HAP-1 (cell line): ENCODE measurements around the gene HYAL3.
A peak's percentile ranks its signal among the peaks of the same experiment; 100 is the strongest.
"Not testable (repeated sequence)": the region's sequence is repeated elsewhere in the genome, so short reads cannot be mapped to it uniquely, and the experiment has no call there.

ENCODE experiments used
- DNase-seq, 2 experiments: peaks; one replicate each; pipeline ENCODE4 v3.0.0-alpha.2; 2016 to 2020; ENCODE audit warnings: low spot score in 2 of 2
- H3K27me3 ChIP-seq: fragments of 250-450 bp; sonication (Bioruptor Pico); 2 replicates; pipeline ENCODE4 v1.5.1; 2020; ENCODE audit warnings: low read depth, mild to moderate bottlenecking, moderate library complexity
- H3K36me3 ChIP-seq: fragments of 250-450 bp; sonication (Bioruptor Pico); replicated peaks from 2 replicates; pipeline ENCODE4 v1.5.1; 2020; ENCODE audit warnings: mild to moderate bottlenecking
- H3K4me1 ChIP-seq: fragments of 250-450 bp; sonication (Bioruptor Pico); 2 replicates; pipeline ENCODE4 v1.5.1; 2020; ENCODE audit warnings: mild to moderate bottlenecking
- H3K4me3 ChIP-seq: fragments of 250-450 bp; sonication (Bioruptor Pico); 2 replicates; pipeline ENCODE4 v1.5.1; 2020; ENCODE audit warnings: mild to moderate bottlenecking, moderate library complexity
- H3K9me3 ChIP-seq: fragments of 250-450 bp; sonication (Bioruptor Pico); 2 replicates; pipeline ENCODE4 v1.5.1; 2020; ENCODE audit warnings: mild to moderate bottlenecking, moderate library complexity
- in situ Hi-C: fragments of 300-500 bp; cut with MboI; formaldehyde crosslinking; loops from 3 replicates; pipeline ENCODE4 v1.14.3; 2020; ENCODE audit warnings: low sequenced_read_pairs, inconsistent platforms, mixed read lengths

The HYAL3 gene

GRCh38 chr3:50284121-50284520 is 15.1 kb downstream of the HYAL3 start:
- in situ Hi-C loops, H3K4me3 ChIP-seq, H3K4me1 ChIP-seq, H3K9me3 ChIP-seq, DNase-seq, H3K27me3 ChIP-seq: not testable (repeated sequence)
- H3K36me3 ChIP-seq, result peaks cover 33% of the 10 kb centered on the region

- no peaks in the 10 kb centered on the region for H3K36me3 ChIP-seq
- no peaks in the 10 kb centered on the region for H3K4me1 ChIP-seq
- in situ Hi-C loops, result no loop called here
- no peak for DNase-seq
- no peaks in the 10 kb centered on the region for H3K9me3 ChIP-seq
- no peak overlapping the region for H3K4me3 ChIP-seq
- H3K27me3 ChIP-seq, result no peaks in the 10 kb centered on the region
These were observed 19.8 kb downstream of the HYAL3 start for GRCh38 chr3:50279255-50280016.

GRCh38 chr3:50278880-50279224 is 20.4 kb downstream of the HYAL3 start, which contains the start of gene LSMEM2:
TSS of gene LSMEM2 (plus strand) at chr3:50279087. CDS start at chr3:50279114, 27 bp downstream.
- Histone ChIP-seq H3K4me1 (no peaks in the 10 kb centered on the region; the same call in 1 of the 2 replicates), H3K27me3 (no peaks in the 10 kb centered on the region), H3K4me3 (no peak within 1 kb of the TSS), H3K9me3 (no peaks in the 10 kb centered on the region), H3K36me3 (no peaks in the 10 kb centered on the region)
- DNase-seq, result no peak
- in situ Hi-C loops, result no loop called here

- no peak for DNase-seq
- no peaks in the 10 kb centered on the region; the same call in 1 of the 2 replicates for H3K4me1 ChIP-seq
- in situ Hi-C loops, result no loop called here
- H3K9me3 ChIP-seq, result no peaks in the 10 kb centered on the region
- H3K4me3 ChIP-seq, result no peak overlapping the region
- no peaks in the 10 kb centered on the region for H3K36me3 ChIP-seq
- no peaks in the 10 kb centered on the region for H3K27me3 ChIP-seq
These were observed 20.9 kb downstream of the HYAL3 start for GRCh38 chr3:50278123-50278879.

GRCh38 chr3:50276762-50277101 is 22.5 kb downstream of the HYAL3 start:
- H3K4me1 ChIP-seq, result no peaks in the 10 kb centered on the region; the same call in 1 of the 2 replicates
- no peaks in the 10 kb centered on the region for H3K27me3 ChIP-seq
- DNase-seq, result no peak
- in situ Hi-C loops, result no loop called here
- H3K9me3 ChIP-seq, result no peaks in the 10 kb centered on the region
- H3K4me3 ChIP-seq, result no peak overlapping the region
- no peaks in the 10 kb centered on the region for H3K36me3 ChIP-seq

- Histone ChIP-seq H3K27me3 (no peaks in the 10 kb centered on the region), H3K4me3 (no peak overlapping the region), H3K4me1 (no peaks in the 10 kb centered on the region; the same call in 1 of the 2 replicates), H3K9me3 (no peaks in the 10 kb centered on the region), H3K36me3 (no peaks in the 10 kb centered on the region)
- DNase-seq, result no peak
- in situ Hi-C loops, result no loop called here
These were observed 23.0 kb downstream of the HYAL3 start for GRCh38 chr3:50275996-50276761.

GRCh38 chr3:50275141-50275995 is 23.8 kb downstream of the HYAL3 start:
- Histone ChIP-seq H3K36me3 (no peaks in the 10 kb centered on the region), H3K9me3 (no peaks in the 10 kb centered on the region), H3K27me3 (no peaks in the 10 kb centered on the region), H3K4me3 (no peak overlapping the region), H3K4me1 (no peaks in the 10 kb centered on the region; the same call in 1 of the 2 replicates)
- DNase-seq, result no peak
- in situ Hi-C loops, result no loop called here

- peak; percentile 40 to 87 for DNase-seq
- in situ Hi-C loops, result loop anchor here (5.0 kb wide), 2 partner anchors 82 to 152 kb away; partner anchors contain the start of gene GNAT1
- Histone ChIP-seq H3K4me1 (no peaks in the 10 kb centered on the region; the same call in 1 of the 2 replicates), H3K27me3 (no peaks in the 10 kb centered on the region), H3K9me3 (no peaks in the 10 kb centered on the region), H3K4me3 (no peak overlapping the region; the same call in 1 of the 2 replicates), H3K36me3 (no peaks in the 10 kb centered on the region)
These were observed 24.7 kb downstream of the HYAL3 start for GRCh38 chr3:50274371-50275104.

- in situ Hi-C loops, result loop anchor here (5.0 kb wide), 2 partner anchors 81 to 151 kb away; partner anchors contain the start of gene GNAT1
- Histone ChIP-seq H3K9me3 (no peaks in the 10 kb centered on the region), H3K4me3 (no peak overlapping the region), H3K4me1 (no peaks in the 10 kb centered on the region; the same call in 1 of the 2 replicates), H3K27me3 (no peaks in the 10 kb centered on the region), H3K36me3 (no peaks in the 10 kb centered on the region)
- no peak for DNase-seq
These were observed 25.5 kb downstream of the HYAL3 start for GRCh38 chr3:50273689-50274065.

GRCh38 chr3:50272911-50273688 is 26.1 kb downstream of the HYAL3 start:
- in situ Hi-C loops, result loop anchor here (5.0 kb wide), 2 partner anchors 81 to 151 kb away; partner anchors contain the start of gene GNAT1
- Histone ChIP-seq H3K4me3 (peak overlapping the region; percentile 25), H3K27me3 (no peaks in the 10 kb centered on the region), H3K36me3 (no peaks in the 10 kb centered on the region), H3K4me1 (no peaks in the 10 kb centered on the region; the same call in 1 of the 2 replicates), H3K9me3 (no peaks in the 10 kb centered on the region)
- peak; percentile 58 to 93 for DNase-seq

GRCh38 chr3:50272538-50272910 is 26.7 kb downstream of the HYAL3 start:
- in situ Hi-C loops, result loop anchor here (5.0 kb wide), 2 partner anchors 80 to 150 kb away; partner anchors contain the start of gene GNAT1
- not testable (repeated sequence) for H3K4me3 ChIP-seq, H3K4me1 ChIP-seq, H3K27me3 ChIP-seq, H3K36me3 ChIP-seq, H3K9me3 ChIP-seq, DNase-seq
